ENCODE results near the gene ANXA6. TPM values are rescaled to one million over a fixed set of nuclear protein-coding genes. Genes with fewer than 3 reads are reported as not detected.

ANXA6 gene
- total and polyA plus RNA-seq, 10 of the 15 experiments (the other 5 are each of a cell fraction or from before 2014, with no cell fraction given), result 44.0 to 571 (median 465) TPM

- TF ChIP-seq E4F1 (IDR thresholded peaks at IDR 0.05; ENCODE audit: borderline replicate concordance, partially characterized antibody), result no peak
- no peak for TF ChIP-seq NR2C1 (IDR thresholded peaks at IDR 0.05)
- TF ChIP-seq CBX3 (IDR thresholded peaks at IDR 0.05; ENCODE audit: borderline replicate concordance, low read depth), result no peak
- TF ChIP-seq SPI1 (IDR thresholded peaks at IDR 0.05; ENCODE audit: borderline replicate concordance, insufficient read depth, low read depth, low read length), result peak; percentile 56; the same call in 1 of the 2 replicates
- peak; percentile 96 for TF ChIP-seq SMC3 (IDR thresholded peaks at IDR 0.05; ENCODE audit: borderline replicate concordance, low read length)
- TF ChIP-seq SMARCA5 (IDR thresholded peaks at IDR 0.05), result peak; percentile 57; the same call in 1 of the 2 replicates
- peak; percentile 69; the same call in 1 of the 2 replicates for TF ChIP-seq YY1 (IDR thresholded peaks at IDR 0.05; ENCODE audit: low read depth, low read length)
- 0 out of 2 replicates have a peak, but pooled peaks have one; percentile 34 for TF ChIP-seq IRF4 (IDR thresholded peaks at IDR 0.05; ENCODE audit: low read depth, low read length)
- TF ChIP-seq RAD21 (IDR thresholded peaks at IDR 0.05; ENCODE audit: insufficient read depth, low read depth, low read length), result peak; percentile 91
Observed at GRCh38 chr5:151051066-151051930, 106.3 kb downstream of the ANXA6 start (continued).

Other genes with a start within 250 kb of the ANXA6 start
- gene GPX3, start 137.2 kb downstream of the ANXA6 start, total RNA-seq (2014; rRNA removed), result 0.22 TPM in 1 of 2 replicates, not detected in the other
- not detected in 2 replicates for gene GPX3, start 137.2 kb downstream of the ANXA6 start, total RNA-seq (2014; rRNA removed; fragmentation: Illumina TruSeq; extraction: Trizol)
- gene GPX3, start 137.2 kb downstream of the ANXA6 start, total RNA-seq (2021), result 0.38 and 0.45 TPM in 2 replicates
- 0.04 TPM in 1 of 2 replicates, not detected in the other for gene GPX3, start 137.2 kb downstream of the ANXA6 start, polyA plus RNA-seq (2011; rRNA removed)
- gene GPX3, start 137.2 kb downstream of the ANXA6 start, polyA plus RNA-seq (2014; fragmentation: Illumina TruSeq; extraction: Trizol), result 0.09 and 0.19 TPM in 2 replicates
- gene GPX3, start 137.2 kb downstream of the ANXA6 start, polyA plus RNA-seq (2014; fragmentation: Nextera tagmentation; extraction: Ambion mirVana), result under 1 TPM in 1 of 2 experiments, not detected in 1; 0.15 TPM
- gene GPX3, start 137.2 kb downstream of the ANXA6 start, polyA plus RNA-seq (2014; rRNA removed), result 0.12 and 0.32 TPM in 2 replicates
- 1 to 10 TPM in 1 of 2 experiments, under 1 TPM in 1; 0.91 to 1.0 TPM for gene GPX3, start 137.2 kb downstream of the ANXA6 start, polyA plus RNA-seq (2016; fragmentation: Nextera tagmentation; extraction: Ambion mirVana)
- gene TNIP1, start 76.7 kb downstream of the ANXA6 start, total RNA-seq (2014; rRNA removed), result 203 and 223 TPM in 2 replicates
- 147 and 148 TPM in 2 replicates for gene TNIP1, start 76.7 kb downstream of the ANXA6 start, total RNA-seq (2014; rRNA removed; fragmentation: Illumina TruSeq; extraction: Trizol)
- 279 and 289 TPM in 2 replicates for gene TNIP1, start 76.7 kb downstream of the ANXA6 start, total RNA-seq (2021)
- 156 and 178 TPM in 2 replicates for gene TNIP1, start 76.7 kb downstream of the ANXA6 start, polyA plus RNA-seq (2011; rRNA removed)
- gene TNIP1, start 76.7 kb downstream of the ANXA6 start, polyA plus RNA-seq (2014; fragmentation: Illumina TruSeq; extraction: Trizol), result 107 and 151 TPM in 2 replicates
- 10 to 100 TPM in 1 of 2 experiments, 1 to 10 TPM in 1; 4.4 to 13.7 TPM for gene TNIP1, start 76.7 kb downstream of the ANXA6 start, polyA plus RNA-seq (2014; fragmentation: Nextera tagmentation; extraction: Ambion mirVana)
- gene TNIP1, start 76.7 kb downstream of the ANXA6 start, polyA plus RNA-seq (2014; rRNA removed), result 199 and 200 TPM in 2 replicates
- 100 to 1,000 TPM; 112 to 117 TPM for gene TNIP1, start 76.7 kb downstream of the ANXA6 start, polyA plus RNA-seq (2016; fragmentation: Nextera tagmentation; extraction: Ambion mirVana)
- gene CCDC69, start 66.3 kb upstream of the ANXA6 start, total RNA-seq (2014; rRNA removed), result 91.1 and 104 TPM in 2 replicates
- 78.8 and 80.3 TPM in 2 replicates for gene CCDC69, start 66.3 kb upstream of the ANXA6 start, total RNA-seq (2014; rRNA removed; fragmentation: Illumina TruSeq; extraction: Trizol)
- 77.3 and 80.8 TPM in 2 replicates for gene CCDC69, start 66.3 kb upstream of the ANXA6 start, total RNA-seq (2021)
- 36.7 and 42.3 TPM in 2 replicates for gene CCDC69, start 66.3 kb upstream of the ANXA6 start, polyA plus RNA-seq (2011; rRNA removed)
- gene CCDC69, start 66.3 kb upstream of the ANXA6 start, polyA plus RNA-seq (2014; fragmentation: Illumina TruSeq; extraction: Trizol), result 104 and 106 TPM in 2 replicates
- 10 to 100 TPM; 13.5 to 21.4 TPM for gene CCDC69, start 66.3 kb upstream of the ANXA6 start, polyA plus RNA-seq (2014; fragmentation: Nextera tagmentation; extraction: Ambion mirVana)
- 89.6 and 102 TPM in 2 replicates for gene CCDC69, start 66.3 kb upstream of the ANXA6 start, polyA plus RNA-seq (2014; rRNA removed)
- gene CCDC69, start 66.3 kb upstream of the ANXA6 start, polyA plus RNA-seq (2016; fragmentation: Nextera tagmentation; extraction: Ambion mirVana), result 10 to 100 TPM; 55.7 to 59.8 TPM
- 102 and 109 TPM in 2 replicates for gene GM2A, start 95.4 kb upstream of the ANXA6 start, total RNA-seq (2014; rRNA removed)
- gene GM2A, start 95.4 kb upstream of the ANXA6 start, total RNA-seq (2014; rRNA removed; fragmentation: Illumina TruSeq; extraction: Trizol), result 75.7 TPM in 2 replicates
- gene GM2A, start 95.4 kb upstream of the ANXA6 start, total RNA-seq (2021), result 95.1 and 95.6 TPM in 2 replicates
- gene GM2A, start 95.4 kb upstream of the ANXA6 start, polyA plus RNA-seq (2011; rRNA removed), result 85.4 and 106 TPM in 2 replicates
- 74.4 and 83.9 TPM in 2 replicates for gene GM2A, start 95.4 kb upstream of the ANXA6 start, polyA plus RNA-seq (2014; fragmentation: Illumina TruSeq; extraction: Trizol)
- gene GM2A, start 95.4 kb upstream of the ANXA6 start, polyA plus RNA-seq (2014; fragmentation: Nextera tagmentation; extraction: Ambion mirVana), result 10 to 100 TPM; 33.6 to 44.4 TPM
- 62.0 and 63.9 TPM in 2 replicates for gene GM2A, start 95.4 kb upstream of the ANXA6 start, polyA plus RNA-seq (2014; rRNA removed)
- 10 to 100 TPM; 44.0 to 44.4 TPM for gene GM2A, start 95.4 kb upstream of the ANXA6 start, polyA plus RNA-seq (2016; fragmentation: Nextera tagmentation; extraction: Ambion mirVana)
- gene SLC36A3, start 146.0 kb upstream of the ANXA6 start, total RNA-seq (2014; rRNA removed), result not detected in 2 replicates
- not detected in 2 replicates for gene SLC36A3, start 146.0 kb upstream of the ANXA6 start, total RNA-seq (2014; rRNA removed; fragmentation: Illumina TruSeq; extraction: Trizol)
- not detected in 2 replicates for gene SLC36A3, start 146.0 kb upstream of the ANXA6 start, total RNA-seq (2021)
- not detected in 2 replicates for gene SLC36A3, start 146.0 kb upstream of the ANXA6 start, polyA plus RNA-seq (2011; rRNA removed)
- not detected in 2 replicates for gene SLC36A3, start 146.0 kb upstream of the ANXA6 start, polyA plus RNA-seq (2014; fragmentation: Illumina TruSeq; extraction: Trizol)
- gene SLC36A3, start 146.0 kb upstream of the ANXA6 start, polyA plus RNA-seq (2014; fragmentation: Nextera tagmentation; extraction: Ambion mirVana), result under 1 TPM in 1 of 2 experiments, not detected in 1; 0.03 TPM
- not detected in 2 replicates for gene SLC36A3, start 146.0 kb upstream of the ANXA6 start, polyA plus RNA-seq (2014; rRNA removed)
- not detected for gene SLC36A3, start 146.0 kb upstream of the ANXA6 start, polyA plus RNA-seq (2016; fragmentation: Nextera tagmentation; extraction: Ambion mirVana)
- not detected in 2 replicates for gene SLC36A2, start 189.8 kb upstream of the ANXA6 start, total RNA-seq (2014; rRNA removed)
- gene SLC36A2, start 189.8 kb upstream of the ANXA6 start, total RNA-seq (2014; rRNA removed; fragmentation: Illumina TruSeq; extraction: Trizol), result not detected in 2 replicates
- not detected in 2 replicates for gene SLC36A2, start 189.8 kb upstream of the ANXA6 start, total RNA-seq (2021)
- gene SLC36A2, start 189.8 kb upstream of the ANXA6 start, polyA plus RNA-seq (2011; rRNA removed), result not detected in 2 replicates
- gene SLC36A2, start 189.8 kb upstream of the ANXA6 start, polyA plus RNA-seq (2014; fragmentation: Illumina TruSeq; extraction: Trizol), result not detected in 2 replicates
- not detected for gene SLC36A2, start 189.8 kb upstream of the ANXA6 start, polyA plus RNA-seq (2014; fragmentation: Nextera tagmentation; extraction: Ambion mirVana)
- gene SLC36A2, start 189.8 kb upstream of the ANXA6 start, polyA plus RNA-seq (2014; rRNA removed), result not detected in 2 replicates
- not detected for gene SLC36A2, start 189.8 kb upstream of the ANXA6 start, polyA plus RNA-seq (2016; fragmentation: Nextera tagmentation; extraction: Ambion mirVana)